Astrocyte (in vitro differentiated cells and primary cell): ENCODE measurements around the gene QRFP.

Experiments
- CTCF ChIP-seq: IDR thresholded peaks from 2 replicates; pipeline ENCODE4 v1.5.1; 2011; ENCODE audit warnings: low read depth, mild to moderate bottlenecking, inconsistent platforms, low read length, moderate library complexity; ENCODE audit not compliant: insufficient read depth
- EZH2 ChIP-seq: IDR thresholded peaks from 2 replicates; pipeline ENCODE4 v1.6.1; 2012; ENCODE audit warnings: mild to moderate bottlenecking, low read length, inconsistent platforms; ENCODE audit not compliant: insufficient read depth

GRCh38 chr9:130906735-130907416, 10.3 kb upstream of the QRFP start:
- TF ChIP-seq CTCF = no peak
- no peak for TF ChIP-seq EZH2
